ENCODE data around the gene EPB41L5.
"Not testable (repeated sequence)": the region's sequence is repeated elsewhere in the genome, so short reads cannot be mapped to it uniquely, and the experiment has no call there.

Gene EPB41L5

GRCh38 chr2:120012771-120013596 is at the start of gene EPB41L5:
TSS of gene EPB41L5 (plus strand) at chr2:120013077. CDS start at chr2:120019085, 6,008 bp downstream.
- peak; percentile 94 for DNase-seq

- DNase-seq: no peak
These were observed 31.0 kb upstream of the EPB41L5 start for GRCh38 chr2:119981896-119982295.

GRCh38 chr2:119982506-119982905 is 30.4 kb upstream of the EPB41L5 start:
- no peak for DNase-seq

GRCh38 chr2:119983108-119983507 is 29.8 kb upstream of the EPB41L5 start:
- DNase-seq: no peak

GRCh38 chr2:119996148-119996547 is 16.7 kb upstream of the EPB41L5 start:
- DNase-seq: no peak

- not testable (repeated sequence) for DNase-seq
These were observed 15.7 kb upstream of the EPB41L5 start for GRCh38 chr2:119996896-119997891.

GRCh38 chr2:120001471-120001870 is 11.4 kb upstream of the EPB41L5 start:
- no peak for DNase-seq

GRCh38 chr2:120004254-120004653 is 8.6 kb upstream of the EPB41L5 start:
- DNase-seq: no peak

GRCh38 chr2:120005834-120006521 is 6.9 kb upstream of the EPB41L5 start:
- DNase-seq: no peak

- DNase-seq: no peak
These were observed 5.0 kb upstream of the EPB41L5 start for GRCh38 chr2:120007851-120008250.

GRCh38 chr2:120012363-120012762 is 514 bp upstream of the EPB41L5 start:
- no peak for DNase-seq

GRCh38 chr2:120013597-120014223 is 833 bp downstream of the EPB41L5 start:
- peak; percentile 52 for DNase-seq

- no peak for DNase-seq
These were observed 1.5 kb downstream of the EPB41L5 start for GRCh38 chr2:120014226-120014980.

GRCh38 chr2:120016800-120017199 is 3.9 kb downstream of the EPB41L5 start:
- no peak for DNase-seq

- no peak for DNase-seq
These were observed 4.3 kb downstream of the EPB41L5 start for GRCh38 chr2:120017201-120017600.

- no peak for DNase-seq
These were observed 5.7 kb downstream of the EPB41L5 start for GRCh38 chr2:120018549-120018948.

- DNase-seq: no peak
These were observed 7.7 kb downstream of the EPB41L5 start for GRCh38 chr2:120020554-120020953.

GRCh38 chr2:120022505-120022904 is 9.6 kb downstream of the EPB41L5 start:
- not testable (repeated sequence) for DNase-seq

- DNase-seq: no peak
These were observed 14.0 kb downstream of the EPB41L5 start for GRCh38 chr2:120026890-120027289.

GRCh38 chr2:120028795-120029194 is 15.9 kb downstream of the EPB41L5 start:
- no peak for DNase-seq

All from NCI-H345 (cell line).